ENCODE data around the gene LDHD. TPM values are rescaled to one million over a fixed set of nuclear protein-coding genes. Genes with fewer than 3 reads are reported as not detected.

LDHD gene
- total and polyA plus RNA-seq, 5 experiments from 2014 or later = not detected

DNA sequence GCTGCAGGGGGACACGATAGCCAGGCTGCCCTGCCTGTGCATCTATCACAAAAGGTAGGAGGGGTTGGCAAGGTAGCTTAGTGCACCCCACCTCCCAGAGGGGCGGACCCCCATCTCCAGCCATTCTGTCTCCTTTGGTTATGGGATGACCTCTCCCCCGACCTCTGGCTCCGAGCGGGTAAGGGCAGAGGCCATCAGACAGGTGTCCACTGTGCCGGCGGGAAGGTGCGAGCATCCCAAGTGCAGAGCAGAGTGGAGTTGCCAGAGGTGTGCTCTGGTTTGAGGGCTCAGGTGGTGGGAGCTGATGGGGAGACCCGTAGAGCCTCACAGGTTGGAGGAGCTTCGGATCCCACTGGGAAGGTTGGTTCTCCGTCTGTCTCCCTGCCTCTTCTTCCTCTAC lies 11.7 kb downstream of the LDHD start:
- H3K4me3 Mint-ChIP-seq = no peak overlapping the region
- peaks cover 26 to 42% (median 39%) of the 10 kb centered on the region in 4 donors for H3K4me1 Mint-ChIP-seq
- no peak for DNase-seq
- H3K27me3 Mint-ChIP-seq = peaks cover 0 to 3% (median 0%) of the 10 kb centered on the region in 5 donors
- peaks cover 0 to 3% (median 2%) of the 10 kb centered on the region in 3 donors for H3K36me3 Mint-ChIP-seq
- H3K27ac Mint-ChIP-seq = no peak overlapping the region
- POLR2A ChIA-PET = interaction anchor here (0.7 kb wide), 1 partner anchor 100 kb away, joined by 3 read pairs; no protein-coding TSS in a partner anchor
- no peak for ATAC-seq
- H3K9me3 Mint-ChIP-seq = no peaks in the 10 kb centered on the region

DNA sequence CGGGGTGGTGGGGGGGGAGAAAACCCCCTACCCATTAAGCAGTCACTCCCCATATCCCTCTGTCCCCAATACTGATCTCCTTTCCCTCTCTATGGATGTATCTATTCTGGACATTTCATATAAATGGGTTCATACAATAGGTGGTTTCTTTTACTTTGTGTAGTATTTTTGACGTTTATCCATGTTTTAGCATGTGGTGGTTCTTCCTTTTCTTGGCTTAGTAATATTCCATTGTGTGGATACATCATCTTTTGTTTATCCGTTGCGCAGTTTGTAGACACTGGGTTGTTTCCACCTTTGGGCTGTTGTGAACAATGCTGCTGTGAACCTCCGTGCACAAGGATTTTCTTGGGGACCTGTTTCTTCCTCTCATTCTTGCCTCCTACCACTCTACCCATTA lies 12.6 kb downstream of the LDHD start:
- H3K9me3 Mint-ChIP-seq = no peaks in the 10 kb centered on the region
- peak overlapping the region in 1 of 10 donors; percentile 63 for H3K27ac Mint-ChIP-seq
- H3K4me3 Mint-ChIP-seq = no peak overlapping the region
- H3K27me3 Mint-ChIP-seq = peaks cover 0 to 3% (median 0%) of the 10 kb centered on the region in 5 donors
- H3K36me3 Mint-ChIP-seq = peaks cover 0 to 3% (median 2%) of the 10 kb centered on the region in 3 donors
- DNase-seq (no peak), ATAC-seq (no peak)
- POLR2A ChIA-PET = interaction anchor here (0.6 to 0.7 kb wide), 3 partner anchors 63 to 389 kb away, joined by 3 to 4 read pairs (median 4); no protein-coding TSS in a partner anchor
- peaks cover 23 to 42% (median 39%) of the 10 kb centered on the region in 4 donors for H3K4me1 Mint-ChIP-seq

DNA sequence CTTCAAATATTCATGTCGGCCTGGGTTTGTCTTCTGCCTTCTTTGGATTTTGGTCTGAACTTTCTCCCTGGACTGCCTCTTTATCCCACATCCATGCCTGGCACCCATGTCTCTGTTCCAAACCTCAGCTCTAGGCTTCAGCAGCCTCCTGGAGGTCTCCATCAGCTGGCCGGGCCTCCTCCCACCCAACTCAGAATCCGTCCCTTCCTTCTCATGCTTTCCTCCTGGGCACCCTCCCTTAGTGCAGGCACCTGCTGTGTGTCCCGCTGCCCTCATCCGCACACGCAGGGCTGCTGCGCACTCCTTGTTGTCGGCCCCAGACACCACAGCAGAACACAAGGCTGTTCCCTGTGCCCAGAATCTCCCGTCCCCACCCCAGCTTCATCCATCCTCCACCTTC lies 14.0 kb downstream of the LDHD start:
- H3K4me3 Mint-ChIP-seq = no peak overlapping the region
- H3K36me3 Mint-ChIP-seq = peaks cover 0 to 3% (median 2%) of the 10 kb centered on the region in 3 donors
- POLR2A ChIA-PET = no interaction called here
- peaks cover 22 to 45% (median 43%) of the 10 kb centered on the region in 4 donors for H3K4me1 Mint-ChIP-seq
- no peak for DNase-seq
- peaks cover 0 to 3% (median 0%) of the 10 kb centered on the region in 5 donors for H3K27me3 Mint-ChIP-seq
- no peaks in the 10 kb centered on the region for H3K9me3 Mint-ChIP-seq
- no peak for ATAC-seq
- peak overlapping the region in 3 of 10 donors; percentile 3 to 78 (median 56) for H3K27ac Mint-ChIP-seq

DNA sequence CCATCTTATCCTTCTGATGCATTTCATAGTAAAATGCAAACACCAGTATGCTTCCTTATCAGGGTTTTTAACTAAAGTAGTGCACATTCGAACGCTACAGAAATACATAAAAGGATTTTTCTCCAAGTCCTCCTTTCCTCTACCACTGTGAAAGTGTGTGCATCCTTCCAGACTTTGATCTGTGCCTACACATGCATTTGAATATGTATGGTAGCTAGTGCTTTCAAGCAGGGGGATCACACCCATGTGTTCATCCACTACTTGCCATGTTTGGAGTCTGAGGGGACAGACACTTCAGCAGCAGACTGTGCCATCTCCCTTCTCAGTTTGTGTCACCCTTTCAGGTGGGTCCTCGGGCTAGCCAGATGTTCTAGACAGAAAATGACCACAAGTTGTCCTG lies 14.9 kb downstream of the LDHD start:
- ATAC-seq (no peak), DNase-seq (no peak)
- POLR2A ChIA-PET = no interaction called here
- Mint-ChIP-seq H3K27me3 (peaks cover 0 to 3% (median 0%) of the 10 kb centered on the region in 5 donors), H3K4me1 (peaks cover 22 to 50% (median 43%) of the 10 kb centered on the region in 4 donors), H3K27ac (peak overlapping the region in 3 of 10 donors; percentile 19 to 60 (median 24)), H3K9me3 (no peaks in the 10 kb centered on the region), H3K4me3 (no peak overlapping the region), H3K36me3 (peaks cover 0 to 3% (median 2%) of the 10 kb centered on the region in 3 donors)

DNA sequence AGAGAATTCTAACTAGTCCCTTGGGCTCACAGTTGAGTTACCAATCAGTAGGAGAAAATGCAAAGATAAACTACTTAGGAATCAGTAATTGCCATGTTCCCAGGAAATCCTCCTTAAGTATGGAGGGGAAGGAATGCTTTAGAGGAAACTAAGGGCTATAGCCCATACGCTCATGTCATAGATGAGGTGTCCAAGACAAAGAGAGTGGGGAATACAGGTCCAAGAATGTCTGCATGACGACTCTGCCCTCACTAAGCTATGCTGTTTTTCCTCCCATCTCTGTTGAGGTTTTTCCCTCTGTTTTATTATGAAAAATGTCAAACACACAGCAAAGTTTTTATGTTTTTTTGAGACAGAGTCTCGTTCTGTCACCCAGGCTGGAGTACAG lies 16.0 kb downstream of the LDHD start:
- DNase-seq (no peak), ATAC-seq (no peak)
- Mint-ChIP-seq H3K36me3 (peaks cover 0 to 3% (median 2%) of the 10 kb centered on the region in 3 donors), H3K27me3 (peaks cover 0 to 3% (median 0%) of the 10 kb centered on the region in 5 donors), H3K9me3 (no peaks in the 10 kb centered on the region), H3K4me3 (peak overlapping the region in 3 of 10 donors; percentile 47 to 66 (median 64)), H3K27ac (peak overlapping the region in 5 of 10 donors; percentile 58 to 88 (median 75)), H3K4me1 (peaks cover 23 to 48% (median 43%) of the 10 kb centered on the region in 4 donors)
- POLR2A ChIA-PET = interaction anchor here (1.2 kb wide), 1 partner anchor 11 kb away, joined by 4 read pairs; no protein-coding TSS in a partner anchor

DNA sequence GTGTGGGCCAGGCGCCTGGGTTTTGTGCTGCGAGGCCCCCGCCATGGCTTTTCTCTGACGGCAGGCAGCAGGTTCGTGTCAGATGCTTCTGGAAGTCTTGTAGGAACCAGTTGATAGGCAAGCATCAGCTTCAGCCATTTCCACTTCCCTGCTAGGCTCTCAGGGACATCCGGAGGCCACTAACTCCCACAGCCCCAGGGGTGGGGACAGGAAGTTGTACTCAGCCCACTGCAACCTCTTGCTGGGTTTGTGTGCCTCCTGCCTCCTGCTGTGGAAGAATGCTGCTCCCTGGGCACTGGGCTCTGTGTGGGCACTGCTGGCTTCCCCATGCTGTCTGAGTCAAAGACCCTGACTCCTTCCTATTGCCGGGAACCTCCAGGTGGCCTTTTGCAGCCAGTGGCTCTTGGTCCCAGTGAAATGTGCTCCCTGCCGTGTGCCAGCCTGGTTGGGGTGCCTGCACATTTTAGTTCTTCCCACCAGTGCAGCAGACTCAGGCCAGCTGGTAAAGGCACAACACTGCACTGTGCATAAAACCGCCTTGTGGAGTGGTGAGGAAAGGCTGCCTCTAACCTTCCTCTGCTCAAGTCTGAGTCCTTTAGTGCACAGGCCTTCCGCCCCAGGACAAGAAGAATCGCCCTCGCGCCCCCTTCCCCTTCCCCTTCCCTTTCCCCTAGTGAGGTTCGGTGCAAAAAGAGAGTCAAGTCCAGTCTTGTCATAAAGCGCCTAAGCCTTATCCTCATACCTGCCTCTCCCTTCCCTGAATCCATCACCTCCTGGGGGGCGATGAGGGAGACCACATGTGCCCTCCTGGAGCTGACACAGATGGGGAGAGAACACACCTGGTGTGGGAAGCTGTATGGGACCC lies 16.6 kb downstream of the LDHD start:
- H3K4me1 Mint-ChIP-seq = peaks cover 21 to 44% (median 41%) of the 10 kb centered on the region in 4 donors

DNA sequence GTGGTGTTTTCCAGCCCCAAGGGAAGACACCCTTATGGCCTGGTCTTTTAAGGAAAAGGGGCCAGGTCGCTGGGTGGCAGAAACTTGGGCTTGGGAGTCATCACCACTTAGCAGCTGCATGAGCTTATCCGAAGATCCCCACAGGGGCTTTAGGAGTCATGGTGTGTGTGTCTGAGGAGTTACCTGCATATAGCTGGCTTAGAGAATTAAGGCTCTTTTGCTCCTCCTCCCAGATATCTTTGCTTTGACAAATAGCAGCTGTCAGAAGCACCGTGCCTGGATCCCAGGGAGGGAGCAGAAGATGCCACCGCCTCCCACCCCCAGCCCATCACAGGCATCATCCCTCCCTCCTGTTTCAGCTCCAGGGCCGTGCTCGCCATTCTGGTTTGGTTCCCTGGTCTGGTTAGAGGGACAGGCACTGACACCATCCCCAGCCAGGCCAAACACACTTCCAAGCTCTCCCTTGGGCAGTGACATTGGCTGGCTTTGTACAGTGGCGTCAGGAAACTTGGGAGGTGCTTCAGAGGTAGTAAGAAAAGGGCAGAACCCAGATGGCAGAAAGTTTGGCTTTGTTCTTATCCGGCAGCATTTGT lies 17.4 kb downstream of the LDHD start:
- peaks cover 0 to 3% (median 0%) of the 10 kb centered on the region in 5 donors for H3K27me3 Mint-ChIP-seq
- POLR2A ChIA-PET = interaction anchor here (0.6 to 1.4 kb wide), 5 partner anchors 12 to 268 kb away, joined by 3 to 4 read pairs (median 3); no protein-coding TSS in a partner anchor
- H3K36me3 Mint-ChIP-seq = peaks cover 0 to 2% (median 1%) of the 10 kb centered on the region in 3 donors
- peak overlapping the region in 8 of 10 donors; percentile 7 to 66 (median 54) for H3K4me3 Mint-ChIP-seq
- peak overlapping the region; percentile 41 to 88 (median 76) for H3K27ac Mint-ChIP-seq
- DNase-seq (no peak), ATAC-seq (no peak)
- peaks cover 17 to 44% (median 41%) of the 10 kb centered on the region in 4 donors for H3K4me1 Mint-ChIP-seq
- H3K9me3 Mint-ChIP-seq = no peaks in the 10 kb centered on the region

More for the DNA sequence above, 16.6 kb downstream of the LDHD start:
- ATAC-seq (peak; percentile 57 to 61), DNase-seq (peak in 4 of 10 donors; percentile 10 to 41 (median 34))
- H3K4me3 Mint-ChIP-seq = peak overlapping the region in 9 of 10 donors; percentile 22 to 66 (median 54)
- peak overlapping the region; percentile 35 to 93 (median 74) for H3K27ac Mint-ChIP-seq
- POLR2A ChIA-PET = interaction anchor here (1.2 to 1.4 kb wide), 2 partner anchors 11 to 102 kb away, joined by 4 read pairs; no protein-coding TSS in a partner anchor
- no peaks in the 10 kb centered on the region for H3K9me3 Mint-ChIP-seq
- H3K27me3 Mint-ChIP-seq = peaks cover 0 to 3% (median 0%) of the 10 kb centered on the region in 5 donors
- H3K36me3 Mint-ChIP-seq = peaks cover 0 to 3% (median 2%) of the 10 kb centered on the region in 3 donors

DNA sequence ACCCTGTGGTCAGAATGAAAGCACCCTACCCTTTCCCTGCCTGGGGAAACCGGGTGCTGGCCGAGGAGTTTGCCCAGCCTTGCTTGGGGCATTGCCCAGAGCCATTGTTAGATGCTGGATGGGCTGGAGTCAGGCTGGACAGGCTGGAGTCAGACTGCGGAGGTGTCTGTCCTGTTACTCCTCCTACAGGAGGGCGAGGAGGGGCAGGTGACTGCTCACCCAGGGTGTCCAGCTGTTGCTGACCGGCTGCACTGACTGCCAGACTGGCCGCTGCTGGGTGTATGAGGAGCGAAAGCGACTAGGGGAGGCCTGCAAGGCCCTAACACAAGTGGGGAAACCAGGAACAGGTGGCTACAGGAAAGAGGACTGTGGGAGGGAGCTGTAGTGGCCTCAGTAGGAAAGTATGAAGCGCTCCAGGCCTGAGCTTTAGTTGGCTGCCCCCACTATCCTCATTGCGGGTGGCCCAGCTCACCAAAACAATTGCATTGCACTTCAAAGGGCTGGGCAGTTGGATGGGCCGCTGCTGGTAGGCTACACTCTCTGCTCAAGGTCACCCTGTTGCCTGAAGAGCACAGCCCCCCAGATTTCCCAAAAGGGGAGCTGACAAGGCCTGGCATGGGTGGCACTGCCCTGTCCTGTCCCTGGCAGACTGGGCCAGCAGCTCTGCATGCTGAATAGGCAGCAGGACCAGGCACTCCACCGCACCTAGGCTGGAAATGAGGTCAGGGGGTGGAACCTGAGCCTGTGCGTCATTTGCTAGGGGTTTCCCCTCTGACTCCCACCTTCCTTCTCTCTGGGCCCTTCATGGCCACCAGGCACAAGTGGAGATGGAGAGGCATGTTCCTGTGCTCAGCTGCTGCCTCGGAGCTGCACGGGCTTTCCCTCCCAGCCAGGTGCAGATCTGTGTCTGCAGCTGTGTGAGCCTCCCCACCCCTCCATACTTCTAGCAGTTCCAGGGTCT lies 18.4 kb downstream of the LDHD start:
- peak; percentile 89 to 91 for ATAC-seq
- Mint-ChIP-seq H3K36me3 (no peaks in the 10 kb centered on the region), H3K4me1 (peaks cover 17 to 44% (median 41%) of the 10 kb centered on the region in 4 donors)

DNA sequence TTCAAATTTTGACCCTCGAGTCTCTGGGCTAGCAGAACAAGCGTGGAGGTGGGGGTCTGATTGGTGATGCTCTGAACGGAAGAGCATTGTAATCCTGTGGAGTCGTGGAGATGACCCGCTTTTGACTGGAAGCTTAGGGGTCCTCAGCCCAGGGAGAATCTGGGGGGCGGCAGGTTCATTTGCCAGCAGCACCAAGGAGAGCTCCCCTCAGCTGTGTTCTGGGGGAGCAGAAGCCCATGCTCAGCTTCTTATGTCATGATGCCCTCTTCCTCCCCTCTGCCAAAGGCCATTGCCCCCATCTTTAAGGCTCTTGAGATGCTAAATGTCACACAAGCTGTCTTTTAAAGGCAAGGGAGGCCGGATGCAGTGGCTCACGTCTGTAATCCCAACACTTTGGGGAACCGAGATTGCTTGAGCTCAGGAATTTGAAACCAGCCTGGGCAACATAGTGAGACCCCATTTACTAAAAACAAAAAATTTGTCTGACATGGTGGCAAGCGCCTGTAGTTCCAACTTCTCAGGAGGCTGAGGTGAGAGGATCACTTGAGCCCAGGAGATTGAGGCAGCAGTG lies 19.3 kb downstream of the LDHD start:
- Mint-ChIP-seq H3K27ac (peak overlapping the region in 4 of 10 donors; percentile 20 to 79 (median 22)), H3K4me3 (no peak overlapping the region), H3K27me3 (peaks cover 0 to 2% (median 0%) of the 10 kb centered on the region in 5 donors), H3K9me3 (no peaks in the 10 kb centered on the region), H3K4me1 (peaks cover 15 to 44% (median 37%) of the 10 kb centered on the region in 4 donors), H3K36me3 (no peaks in the 10 kb centered on the region)
- POLR2A ChIA-PET = no interaction called here
- no peak for DNase-seq
- no peak for ATAC-seq

More for the DNA sequence above, 18.4 kb downstream of the LDHD start:
- Mint-ChIP-seq H3K9me3 (no peaks in the 10 kb centered on the region), H3K4me3 (peak overlapping the region in 5 of 10 donors; percentile 47 to 63 (median 55)), H3K27ac (peak overlapping the region; percentile 22 to 84 (median 66)), H3K27me3 (no peaks in the 10 kb centered on the region)
- peak in 9 of 10 donors; percentile 24 to 76 (median 52) for DNase-seq
- POLR2A ChIA-PET = interaction anchor here (0.6 to 1.4 kb wide), 4 partner anchors 13 to 100 kb away, joined by 3 to 4 read pairs (median 4); no protein-coding TSS in a partner anchor

DNA sequence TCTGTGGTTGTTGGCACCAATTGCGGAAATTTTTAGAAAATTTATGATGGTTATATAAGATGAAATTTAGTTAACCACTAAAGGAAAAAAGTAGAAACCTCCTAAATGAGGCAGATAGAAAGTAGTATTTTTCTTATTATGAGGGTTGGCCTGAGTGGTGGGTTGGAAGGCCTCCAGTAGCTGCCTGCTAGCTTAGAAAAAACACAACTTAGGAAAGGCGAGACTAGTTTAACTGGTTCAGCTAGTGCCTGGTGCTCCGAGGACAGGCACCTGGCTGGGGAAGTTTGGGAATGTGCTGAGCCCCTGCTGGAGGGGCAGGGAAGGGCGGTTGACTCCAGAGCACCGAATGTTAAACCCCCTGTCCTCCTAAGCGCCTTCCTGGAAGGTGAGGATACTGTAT lies 19.9 kb downstream of the LDHD start:
- Mint-ChIP-seq H3K27me3 (peaks cover 0 to 2% (median 0%) of the 10 kb centered on the region in 5 donors), H3K4me3 (no peak overlapping the region), H3K27ac (peak overlapping the region in 6 of 10 donors; percentile 20 to 79 (median 30)), H3K9me3 (no peaks in the 10 kb centered on the region), H3K4me1 (peaks cover 16 to 42% (median 36%) of the 10 kb centered on the region in 4 donors), H3K36me3 (no peaks in the 10 kb centered on the region)
- POLR2A ChIA-PET = no interaction called here
- ATAC-seq (no peak), DNase-seq (no peak)

DNA sequence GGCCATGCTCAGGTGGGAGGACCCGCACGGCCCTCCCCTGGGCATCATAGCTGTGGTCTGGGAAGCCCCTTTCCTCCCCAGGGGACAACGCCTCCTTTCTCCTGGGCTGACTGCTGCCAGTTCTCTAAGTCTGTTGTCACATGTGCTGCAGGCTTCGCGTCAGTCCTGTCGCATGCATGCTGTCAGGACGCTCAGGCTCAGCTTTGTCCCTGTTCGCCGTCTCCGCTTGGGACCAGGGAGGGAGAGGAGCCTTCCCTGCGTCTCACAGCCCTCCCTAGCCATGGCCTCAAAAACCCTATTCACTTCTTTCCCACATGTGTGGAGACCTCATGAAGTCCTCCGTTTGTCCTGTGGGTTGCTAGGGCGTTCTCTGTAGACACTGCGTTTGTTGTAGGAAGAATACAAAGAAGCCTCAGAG lies 21.4 kb downstream of the LDHD start:
- Mint-ChIP-seq H3K36me3 (no peaks in the 10 kb centered on the region), H3K27me3 (peaks cover 0 to 2% (median 0%) of the 10 kb centered on the region in 5 donors), H3K4me3 (no peak overlapping the region), H3K27ac (peak overlapping the region in 1 of 10 donors; percentile 80), H3K4me1 (peaks cover 12 to 31% (median 26%) of the 10 kb centered on the region in 4 donors), H3K9me3 (no peaks in the 10 kb centered on the region)
- DNase-seq (no peak), ATAC-seq (no peak)
- POLR2A ChIA-PET = no interaction called here

Data from naive thymus-derived CD8-positive, alpha-beta T cell (primary cell).